GM21423 (cell line): ENCODE measurements around the gene KCTD20.

ENCODE experiments used
- ATAC-seq: cut with Tn5 transposase; IDR thresholded peaks from one replicate; pipeline ENCODE4 v1.9.1; 2021; ENCODE audit warnings: mild to moderate bottlenecking, moderate library complexity; ENCODE audit not compliant: unreplicated experiment

KCTD20 gene

GRCh38 chr6:36523936-36524499 is 81.2 kb downstream of the KCTD20 start:
- no peak for ATAC-seq

- no peak for ATAC-seq
These were observed 82.1 kb downstream of the KCTD20 start for GRCh38 chr6:36524871-36525270.

- ATAC-seq: no peak
These were observed 82.5 kb downstream of the KCTD20 start for GRCh38 chr6:36525346-36525745.

- no peak for ATAC-seq
These were observed 83.3 kb downstream of the KCTD20 start for GRCh38 chr6:36526066-36526465.

- ATAC-seq: no peak
These were observed 90.5 kb downstream of the KCTD20 start for GRCh38 chr6:36533321-36533720.

- ATAC-seq: no peak
These were observed 94.2 kb downstream of the KCTD20 start for GRCh38 chr6:36536873-36537547.

GRCh38 chr6:36539814-36540568 is 97.2 kb downstream of the KCTD20 start:
- ATAC-seq: no peak
